AG04450 (cell line): ENCODE measurements around the gene WDFY2. TPM values are rescaled to one million over a fixed set of nuclear protein-coding genes. Genes with fewer than 3 reads are reported as not detected.
A peak's percentile ranks its signal among the peaks of the same experiment; 100 is the strongest.

Experiments used
- CTCF ChIA-PET: fragments of 300-600, 350-600 bp; formaldehyde crosslinking; extraction: SDS; loops from one replicate; lab custom pipeline; 2022; ENCODE audit warnings: antibody characterized with exemption, inconsistent platforms; lab: Charles Lee
- POLR2A ChIA-PET: fragments of 350-600 bp; formaldehyde crosslinking; extraction: SDS; loops from one replicate; lab custom pipeline; 2021; ENCODE audit warnings: antibody characterized with exemption, inconsistent platforms; lab: Yijun Ruan, JAX
- DNase-seq: peaks from one replicate; pipeline ENCODE4 v3.0.0-alpha.2; 2011; ENCODE audit warnings: low read depth, low spot score
- H3K27ac ChIP-seq: one replicate; pipeline ENCODE4 v1.5.1; 2012; ENCODE audit warnings: low read depth, low read length, control low read depth
- H3K27me3 ChIP-seq: one replicate; pipeline ENCODE4 v1.6.0; 2012; ENCODE audit warnings: low read length; ENCODE audit not compliant: control insufficient read depth, insufficient read depth
- H3K4me3 ChIP-seq: 2 replicates; pipeline ENCODE4 v1.5.1; 2011; ENCODE audit warnings: mild to moderate bottlenecking, low read depth, low read length, control low read depth
- H3K9me3 ChIP-seq: 2 replicates; pipeline ENCODE4 v1.5.1; 2012; ENCODE audit warnings: low read length; ENCODE audit not compliant: control insufficient read depth, insufficient read depth
- CTCF ChIP-seq: IDR thresholded peaks from 2 replicates; pipeline ENCODE4 v1.5.1; 2011; ENCODE audit warnings: low read depth, low read length, control low read depth, inconsistent platforms
- polyA plus RNA-seq: library from polyadenylated mRNA; depleted of rRNA; stranded (reverse); fragments of >200 nt; gene quantifications from 2 replicates; pipeline ENCODE4 v1.2.3, GENCODE V29; 2011

WDFY2 gene
- polyA plus RNA-seq, 1 experiment: 6.3 TPM

DNA sequence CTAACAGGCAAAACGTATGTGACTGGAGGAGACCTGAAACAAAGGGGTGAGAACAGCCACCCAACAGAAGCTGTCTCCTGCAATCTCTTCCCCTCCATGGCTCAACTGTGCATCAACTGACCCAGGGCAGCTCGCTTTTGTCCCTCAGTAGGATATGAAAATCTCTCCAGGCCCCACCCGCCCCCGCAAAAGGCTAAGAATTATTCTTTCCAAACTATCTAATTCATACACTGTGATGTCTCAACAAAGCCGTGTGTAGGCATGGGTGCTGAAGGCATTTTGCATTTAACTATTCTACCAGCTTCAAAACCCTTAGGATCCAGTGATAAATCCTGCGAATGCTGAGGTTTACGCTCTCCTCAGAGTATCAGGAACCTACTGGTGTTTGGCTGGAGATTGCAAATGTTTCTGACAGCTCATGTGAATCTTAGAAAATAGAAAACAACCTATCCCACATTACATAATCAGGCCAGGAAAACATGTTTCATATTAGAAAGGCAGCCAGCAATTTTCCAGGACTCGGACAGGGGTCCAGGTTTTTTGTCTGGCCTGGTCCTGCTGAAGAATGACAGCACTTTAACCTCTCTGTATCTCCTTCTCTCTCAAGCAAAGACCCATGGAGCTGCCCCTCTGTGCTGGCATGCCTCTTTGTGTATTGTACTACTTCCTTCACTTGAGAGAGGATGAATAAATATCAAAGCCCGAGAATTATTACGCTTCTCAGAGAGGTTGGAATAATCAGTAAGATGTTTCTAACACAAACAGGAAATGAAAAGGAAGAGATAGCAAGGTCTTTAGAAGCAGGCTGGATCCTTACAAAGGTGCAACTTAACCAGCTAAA, 202.4 kb downstream of the WDFY2 start:
- H3K27me3 ChIP-seq: no peaks in the 10 kb centered on the region
- no peak overlapping the region for H3K4me3 ChIP-seq
- POLR2A ChIA-PET: interaction anchor here (1.0 to 2.7 kb wide), 2 partner anchors 22 to 334 kb away, joined by 3 to 10 read pairs; partner anchors contain the start of gene INTS6
- no peak for DNase-seq
- no peak overlapping the region for H3K27ac ChIP-seq
- no peaks in the 10 kb centered on the region for H3K9me3 ChIP-seq
- CTCF ChIA-PET: interaction anchor here (1.0 to 1.8 kb wide), 3 partner anchors 10 to 342 kb away, joined by 3 to 5 read pairs (median 4); no protein-coding TSS in a partner anchor
- no peak for TF ChIP-seq CTCF

DNA sequence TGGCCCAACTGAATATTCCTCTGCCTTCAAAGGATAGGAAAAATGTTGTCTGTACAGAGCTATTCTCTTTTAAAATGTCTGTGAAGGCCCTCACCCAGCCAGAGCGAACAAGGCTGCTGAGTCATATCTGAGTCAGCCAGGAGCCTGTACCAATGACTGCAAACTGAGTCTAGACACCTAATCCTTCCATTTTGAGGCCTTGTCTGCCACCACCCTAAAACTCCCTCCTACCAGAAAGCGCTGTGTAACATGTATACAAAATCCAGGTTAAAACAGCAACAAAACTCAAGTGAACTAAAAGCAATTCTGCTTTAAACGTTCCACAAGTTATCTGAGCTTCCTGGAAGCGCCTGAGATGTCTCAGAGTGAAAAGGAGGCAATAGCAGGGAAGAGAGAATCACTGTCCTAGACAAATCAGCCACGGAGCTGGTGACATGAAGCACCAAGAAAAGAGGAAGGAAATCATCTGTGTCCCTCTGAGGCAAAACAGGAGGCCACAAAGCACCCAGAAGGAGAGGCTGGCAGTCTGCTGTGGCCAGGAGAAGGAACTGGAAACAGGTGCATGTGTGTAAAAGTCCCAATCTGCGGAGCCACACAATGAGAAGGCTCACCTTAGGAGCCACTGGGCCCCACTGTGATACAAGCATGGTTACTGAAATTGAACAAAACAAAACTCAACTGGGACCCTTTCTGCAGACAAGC, 209.5 kb downstream of the WDFY2 start:
- Histone ChIP-seq H3K9me3 (no peaks in the 10 kb centered on the region), H3K27me3 (no peaks in the 10 kb centered on the region), H3K27ac (peak overlapping the region; percentile 43), H3K4me3 (no peak overlapping the region)
- POLR2A ChIA-PET: interaction anchor here (1.0 to 2.4 kb wide), 3 partner anchors 30 to 341 kb away, joined by 3 to 16 read pairs (median 3); partner anchors contain the start of gene INTS6
- CTCF ChIA-PET: interaction anchor here (0.6 to 1.5 kb wide), 6 partner anchors 8 to 366 kb away, joined by 3 to 7 read pairs (median 4); no protein-coding TSS in a partner anchor
- DNase-seq: peak; percentile 39
- TF ChIP-seq CTCF: no peak

DNA sequence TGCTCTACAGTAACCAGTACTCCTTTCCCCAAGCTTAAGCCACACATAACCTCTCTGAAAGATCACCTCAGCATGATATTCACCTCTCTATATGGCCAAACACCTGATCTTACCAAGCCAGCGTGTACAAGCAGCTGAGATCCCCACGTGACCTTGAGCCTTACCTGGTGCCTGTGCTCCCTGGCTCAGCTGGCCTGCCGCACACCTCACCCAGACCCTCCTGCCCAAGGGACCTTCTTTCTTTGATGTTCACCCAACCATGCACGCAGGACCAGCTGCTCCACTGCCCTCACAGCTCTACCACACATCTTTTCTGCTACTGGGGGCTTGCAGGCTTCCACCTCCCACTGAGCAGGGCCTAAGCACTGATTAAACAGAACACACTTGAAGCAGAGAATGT, 210.7 kb downstream of the WDFY2 start:
- Histone ChIP-seq H3K4me3 (no peak overlapping the region), H3K9me3 (no peaks in the 10 kb centered on the region), H3K27me3 (peaks cover 5% of the 10 kb centered on the region), H3K27ac (no peak overlapping the region)
- CTCF ChIA-PET: no interaction called here
- no peak for DNase-seq
- POLR2A ChIA-PET: interaction anchor here (0.7 to 2.4 kb wide), 2 partner anchors 155 to 342 kb away, joined by 3 to 16 read pairs; partner anchors contain the start of gene INTS6
- no peak for TF ChIP-seq CTCF

DNA sequence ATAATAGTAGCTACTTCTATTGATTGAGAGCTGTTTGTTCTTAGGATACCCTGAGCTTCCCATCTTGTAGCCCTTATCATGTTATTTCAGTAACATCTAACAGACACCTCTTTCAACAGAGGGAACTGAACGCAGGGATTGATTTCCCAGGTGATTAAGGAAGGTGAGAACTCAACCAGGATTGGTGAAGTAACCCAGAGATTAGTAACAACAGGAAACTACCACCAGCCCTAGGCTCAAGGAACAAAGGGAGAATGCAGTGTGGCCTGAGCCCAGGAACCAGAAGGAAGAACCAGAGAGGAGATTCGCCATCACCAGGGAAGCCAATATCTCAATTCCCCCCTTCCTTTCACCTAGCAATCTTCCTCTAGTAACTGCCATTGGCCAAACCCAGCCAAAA, 211.2 kb downstream of the WDFY2 start:
- ChIA-PET POLR2A (no interaction called here), CTCF (interaction anchor here (0.8 kb wide), 1 partner anchor 360 kb away, joined by 4 read pairs; no protein-coding TSS in a partner anchor)
- no peak overlapping the region for H3K27ac ChIP-seq
- no peak for DNase-seq
- H3K9me3 ChIP-seq: no peaks in the 10 kb centered on the region
- H3K4me3 ChIP-seq: no peak overlapping the region
- no peak for TF ChIP-seq CTCF
- peaks cover 5% of the 10 kb centered on the region for H3K27me3 ChIP-seq
